GM10847 (cell line): ENCODE measurements around the gene PKNOX2.

Experiments used
- POLR2A ChIP-seq: IDR thresholded peaks from 2 replicates; pipeline ENCODE4 v1.6.1; 2011; ENCODE audit not compliant: insufficient read length; ENCODE audit errors: extremely low read depth

Gene PKNOX2

DNA sequence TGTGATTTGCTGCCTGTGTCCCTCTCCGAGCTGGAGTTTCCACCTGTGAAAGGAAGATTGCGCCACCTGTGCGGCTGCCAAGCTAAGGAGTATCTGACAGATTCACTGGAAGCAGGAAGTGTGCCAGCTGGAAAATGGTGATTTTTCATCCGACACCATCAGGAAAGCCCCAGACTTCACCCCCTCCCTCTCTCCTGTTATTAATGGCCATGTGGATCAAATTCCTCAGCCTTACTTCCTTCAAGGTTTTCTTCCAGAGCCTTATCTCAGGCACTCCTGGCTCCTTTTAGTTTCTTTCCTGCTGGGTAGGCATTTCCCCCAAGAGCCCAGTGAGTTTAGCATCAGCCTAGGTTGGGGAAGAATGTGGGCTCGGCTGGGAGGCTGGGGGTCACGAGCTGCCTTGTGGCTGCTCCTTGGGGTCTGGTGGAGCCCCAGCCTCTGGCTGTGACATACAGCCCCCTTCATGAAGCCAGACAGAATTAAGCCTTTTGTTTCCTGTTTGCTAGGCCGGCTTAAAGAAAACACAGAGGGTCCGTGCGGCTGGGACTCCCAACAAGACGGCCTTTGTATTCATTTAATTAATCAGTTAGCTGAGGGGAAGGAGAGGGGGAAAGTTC lies 37.1 kb downstream of the PKNOX2 start:
- no peak for TF ChIP-seq POLR2A

DNA sequence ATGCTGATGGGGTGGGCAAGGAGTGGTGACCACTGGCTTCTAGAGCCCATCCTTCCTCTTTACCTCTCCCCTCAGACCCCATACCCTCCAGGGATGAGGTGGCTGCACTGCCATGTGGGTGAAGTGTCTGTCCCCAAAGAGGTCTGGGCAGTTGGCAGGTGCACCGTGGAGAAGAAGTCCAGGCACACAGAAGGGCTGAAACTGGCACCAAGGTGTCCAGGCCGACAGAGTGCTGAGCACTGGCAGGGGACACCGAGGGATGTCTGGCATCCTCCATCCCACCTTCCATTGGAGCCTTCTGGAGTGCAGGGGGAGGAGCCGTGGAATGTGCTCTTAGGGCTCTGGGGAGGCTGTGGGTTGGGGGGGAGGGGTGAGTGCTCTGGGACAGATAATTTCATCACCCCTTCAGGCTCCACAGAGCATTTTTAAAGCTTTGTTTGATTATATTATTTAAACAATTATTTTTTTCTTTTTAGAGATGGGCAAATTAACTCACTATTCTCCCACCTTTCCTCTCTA lies 37.9 kb downstream of the PKNOX2 start:
- TF ChIP-seq POLR2A = no peak

DNA sequence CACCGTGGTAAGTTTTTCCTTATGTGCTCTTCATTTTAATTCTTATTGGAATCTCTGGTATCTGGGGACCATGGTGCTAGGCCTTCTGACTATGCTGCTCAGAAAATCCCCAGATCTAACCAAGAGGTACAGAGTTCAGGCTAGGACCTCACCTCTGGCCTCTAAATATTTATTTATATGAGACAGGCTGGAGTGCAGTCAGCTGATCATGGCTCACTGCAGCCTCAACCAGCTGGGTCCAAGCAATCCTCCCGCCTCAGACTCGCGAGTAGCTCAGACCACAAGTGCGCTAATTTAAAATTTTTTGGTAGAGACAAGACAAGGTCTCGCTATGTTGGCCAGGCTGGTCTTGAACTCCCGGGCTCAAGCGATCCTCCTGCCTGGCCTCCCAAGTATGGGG lies 38.4 kb downstream of the PKNOX2 start:
- TF ChIP-seq POLR2A = no peak

DNA sequence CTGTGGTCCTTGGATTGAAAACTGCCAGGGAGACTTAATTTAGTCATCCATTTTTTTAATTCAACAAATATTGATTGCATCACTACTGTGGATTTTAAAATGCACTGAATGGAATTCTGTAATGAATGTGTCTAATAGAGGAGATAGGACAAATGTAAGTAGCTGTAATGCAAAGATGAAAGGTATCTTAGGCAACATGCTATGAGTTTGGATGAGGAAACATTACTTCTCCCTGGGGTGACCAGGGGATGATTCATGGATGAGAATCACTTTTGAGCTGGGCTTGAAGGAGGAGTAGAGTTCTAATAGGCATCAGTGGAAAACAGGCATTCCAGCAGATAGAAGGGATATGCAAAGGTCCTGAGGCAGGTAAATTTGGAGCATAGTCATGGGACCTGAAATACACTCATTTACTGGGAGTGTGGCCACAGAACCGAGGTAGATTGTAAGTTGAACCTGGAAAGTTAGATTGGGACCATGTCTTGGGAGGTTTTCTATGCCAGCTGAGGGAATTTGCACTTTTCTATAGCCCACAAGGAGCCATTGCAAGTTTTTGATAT lies 43.4 kb downstream of the PKNOX2 start:
- no peak for TF ChIP-seq POLR2A

DNA sequence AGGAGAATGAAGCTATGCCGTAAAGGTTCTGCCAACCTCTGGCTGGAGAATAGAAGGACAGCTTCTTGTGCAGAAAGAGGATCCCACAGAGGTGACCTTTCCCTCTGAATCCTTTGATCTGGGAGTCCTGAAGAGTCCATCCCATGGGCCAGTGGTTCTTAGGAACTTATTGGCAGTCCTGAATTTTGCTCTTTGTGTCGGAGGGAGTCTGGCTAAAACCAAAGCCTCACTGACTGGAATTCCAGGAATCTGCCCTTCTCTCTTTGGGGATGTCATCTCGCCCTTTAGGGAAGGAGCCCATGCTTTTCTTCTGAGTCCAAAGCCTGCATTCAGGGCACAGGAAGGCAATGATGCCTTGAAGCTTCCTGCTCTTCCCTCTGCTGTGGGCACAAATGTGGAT lies 45.5 kb downstream of the PKNOX2 start:
- TF ChIP-seq POLR2A = no peak

DNA sequence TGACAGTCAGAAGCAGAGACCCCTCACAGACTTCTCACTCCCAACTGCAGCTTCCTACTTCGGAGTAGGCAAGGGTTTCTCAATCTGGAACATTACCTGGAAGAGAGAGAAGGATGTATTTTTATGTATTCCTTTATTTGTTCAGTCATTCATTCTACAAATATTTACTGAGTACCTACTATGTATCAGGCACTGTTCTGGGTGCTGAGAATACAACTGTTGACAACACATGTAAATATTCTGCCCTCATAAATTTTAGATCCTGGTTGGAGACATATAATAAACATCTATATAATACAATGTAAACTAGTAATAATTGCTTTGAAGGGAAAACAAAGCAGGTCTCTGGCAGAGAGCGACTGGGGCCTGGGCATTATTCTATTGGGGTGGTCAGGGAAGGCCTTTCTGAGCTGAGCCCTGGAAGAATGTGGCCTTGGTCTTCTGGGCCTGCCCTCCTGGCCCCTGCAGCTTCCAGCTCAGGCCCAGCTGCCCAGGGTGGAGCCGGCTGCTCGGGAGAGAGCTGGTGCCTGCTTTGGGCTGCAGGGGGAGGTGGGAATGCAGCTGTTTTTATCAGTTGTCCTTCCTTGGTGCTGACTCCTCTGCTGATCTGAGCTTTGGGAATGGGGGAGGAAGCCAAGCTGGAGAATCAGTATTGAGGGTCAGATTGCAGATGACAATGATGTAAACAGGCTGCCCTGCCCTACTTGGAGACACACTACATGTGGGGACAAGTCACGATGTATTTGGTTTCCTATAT lies 46.8 kb downstream of the PKNOX2 start:
- TF ChIP-seq POLR2A = no peak

DNA sequence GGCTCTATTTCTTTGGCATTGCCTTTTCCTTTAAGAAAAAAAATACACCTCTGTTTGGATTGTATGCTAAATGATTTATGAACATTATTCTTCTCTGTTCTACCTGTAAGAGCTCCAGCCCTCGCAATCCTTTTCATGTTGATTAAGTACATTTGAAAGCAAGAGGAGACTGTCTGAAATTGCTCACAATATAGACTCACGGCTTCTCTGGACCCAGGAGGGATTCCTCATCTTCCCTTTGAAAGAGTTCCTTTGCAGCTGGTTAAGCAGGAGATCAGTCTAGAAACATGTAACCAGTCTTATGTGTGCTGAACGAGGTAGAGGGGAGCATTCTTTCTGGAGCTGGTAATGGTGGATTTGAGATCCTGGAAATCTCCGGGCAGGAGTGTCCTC lies 47.4 kb downstream of the PKNOX2 start:
- no peak for TF ChIP-seq POLR2A

DNA sequence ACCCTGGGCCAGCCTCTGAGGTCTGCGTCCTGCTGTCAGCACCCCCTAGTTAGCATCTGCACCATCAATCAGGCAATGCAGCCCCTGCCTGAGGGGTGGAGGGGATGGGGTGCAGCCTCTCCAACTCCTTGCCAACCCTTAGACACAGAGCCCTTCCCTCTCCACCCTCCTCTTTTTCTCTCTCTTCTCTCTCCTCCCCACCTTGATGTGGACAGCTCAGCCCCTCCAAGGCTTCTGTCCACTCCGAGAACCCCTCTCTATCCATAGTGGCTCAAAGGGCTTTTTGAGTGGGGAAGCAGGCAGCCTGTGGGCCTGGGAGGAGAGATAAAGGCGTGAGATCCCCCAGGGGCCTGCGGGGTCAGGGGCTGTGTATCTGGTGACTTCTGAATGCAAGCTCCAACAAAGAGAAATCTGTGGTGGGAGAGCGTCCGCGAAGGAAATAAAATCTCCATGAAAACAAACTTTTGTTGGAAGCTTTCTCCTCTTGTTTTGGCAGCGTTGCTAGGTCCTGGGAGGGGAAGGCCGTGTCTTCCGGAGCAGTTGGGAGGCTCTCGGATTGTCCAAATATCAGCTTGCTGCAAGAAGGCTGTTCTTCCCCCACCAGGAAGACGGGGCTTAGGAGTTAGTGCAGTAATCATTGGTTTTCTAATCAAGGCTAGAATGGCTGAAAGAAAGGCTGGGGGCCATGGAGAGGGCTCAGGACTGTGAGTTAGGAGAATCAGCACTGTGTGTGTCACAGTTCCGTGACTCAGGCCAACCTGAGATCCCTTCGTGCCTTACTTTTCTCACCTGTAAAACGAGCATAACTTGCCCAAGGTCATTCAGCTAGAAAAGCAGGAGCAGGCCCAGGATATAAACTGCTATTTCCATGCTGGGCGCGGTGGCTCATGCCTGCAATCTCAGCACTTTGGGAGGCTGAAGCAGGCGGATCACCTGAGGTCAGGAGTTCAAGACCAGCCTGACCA lies 50.3 kb downstream of the PKNOX2 start:
- TF ChIP-seq POLR2A = no peak

DNA sequence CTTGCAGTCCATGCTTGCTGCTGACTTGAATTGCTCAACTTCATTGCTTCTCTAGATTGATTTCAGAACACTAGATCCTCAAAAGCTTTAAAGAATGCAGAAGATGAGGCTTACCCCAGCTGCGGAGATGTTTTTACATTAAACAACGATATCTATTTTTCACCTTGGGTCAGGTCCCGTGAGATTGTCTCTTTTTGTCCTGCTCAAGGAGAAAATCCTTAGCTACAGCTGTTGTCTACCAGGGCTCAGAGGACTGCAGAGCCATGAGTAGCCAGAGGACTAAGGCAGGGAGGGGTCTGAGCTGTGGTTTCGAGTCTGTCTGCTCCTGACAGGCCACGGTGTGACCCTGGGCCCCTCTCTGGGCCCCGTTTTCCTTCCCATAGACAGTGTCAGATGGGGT lies 51.4 kb downstream of the PKNOX2 start:
- no peak for TF ChIP-seq POLR2A

DNA sequence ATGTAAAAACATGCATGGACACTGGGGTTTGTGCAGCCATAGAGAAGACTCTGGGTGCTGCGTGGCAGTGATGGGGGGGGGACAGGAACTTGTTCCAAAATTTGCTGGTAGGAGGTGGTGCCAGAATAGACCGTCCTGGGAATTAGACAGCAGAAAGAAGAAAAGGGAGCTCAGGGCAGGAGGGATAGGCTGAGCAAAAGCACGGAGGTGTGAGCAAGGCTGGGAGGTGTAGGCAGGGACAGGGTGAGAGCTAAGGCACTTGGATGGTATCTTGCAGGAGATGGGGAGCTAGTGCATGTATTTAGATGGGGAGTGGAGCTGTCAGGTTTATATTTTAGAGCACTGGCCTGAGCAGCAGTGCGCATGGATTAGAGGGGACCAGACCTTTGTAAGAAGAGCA lies 53.8 kb downstream of the PKNOX2 start:
- TF ChIP-seq POLR2A = no peak

DNA sequence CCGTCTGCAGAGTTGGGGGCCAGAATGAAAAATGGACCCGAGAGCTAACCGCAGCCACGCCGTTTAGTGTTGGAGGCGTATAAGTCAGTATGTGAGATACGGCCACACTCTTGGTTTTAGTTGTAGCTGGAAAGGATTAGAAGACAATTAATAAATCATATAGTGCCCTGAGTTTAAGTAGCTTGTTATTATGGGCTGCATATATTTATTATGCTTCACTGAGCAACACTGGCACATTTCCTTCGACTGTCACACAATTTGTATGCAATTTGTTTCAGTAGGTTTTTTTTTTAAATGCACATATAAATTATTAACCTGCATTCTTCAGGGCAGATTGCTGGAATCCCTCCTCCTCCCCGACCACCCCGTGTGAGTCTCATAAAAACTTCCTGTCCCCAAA lies 56.9 kb downstream of the PKNOX2 start:
- no peak for TF ChIP-seq POLR2A

DNA sequence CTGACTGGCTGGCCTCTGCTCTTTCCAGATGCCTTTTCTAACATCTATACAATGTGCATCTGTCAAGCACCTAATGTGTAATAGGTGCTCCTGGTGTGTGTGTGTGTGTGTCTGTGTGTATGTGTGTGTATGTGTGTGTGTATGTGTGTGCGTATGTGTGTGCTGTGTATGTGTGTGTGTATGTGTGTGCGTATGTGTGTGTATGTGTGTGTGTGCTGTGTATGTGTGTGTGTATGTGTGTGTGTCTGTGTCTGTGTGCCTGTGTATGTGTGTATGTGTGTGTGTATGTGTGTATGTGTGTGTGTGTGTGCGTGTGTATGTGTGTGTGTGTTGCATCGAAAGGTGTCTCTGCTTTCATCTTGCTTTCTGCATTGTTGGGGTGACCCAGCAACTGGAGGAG lies 57.9 kb downstream of the PKNOX2 start:
- TF ChIP-seq POLR2A = no peak

DNA sequence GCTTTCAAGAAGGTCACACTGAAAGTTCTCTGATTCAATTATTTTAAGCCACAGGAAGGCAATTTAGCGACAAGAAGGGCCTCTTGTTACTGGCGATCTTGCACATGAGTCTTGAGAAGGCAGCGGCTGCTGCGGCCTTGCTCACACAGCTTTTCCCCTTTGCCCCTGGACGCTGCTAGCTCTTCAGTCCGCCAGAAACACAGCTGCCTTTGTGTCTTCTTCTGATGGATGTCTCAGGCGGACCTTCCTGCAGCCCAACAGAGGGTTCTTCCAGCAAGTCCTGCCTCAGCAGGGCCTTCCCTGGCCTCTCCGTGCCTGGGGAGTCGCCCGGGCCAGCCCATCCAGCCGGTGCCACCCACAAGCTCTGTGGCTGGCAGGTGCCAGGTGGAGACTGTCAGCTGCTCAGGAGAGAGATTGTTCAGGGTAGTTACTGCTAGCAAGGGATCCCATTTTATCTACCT lies 59.4 kb downstream of the PKNOX2 start:
- TF ChIP-seq POLR2A = no peak

DNA sequence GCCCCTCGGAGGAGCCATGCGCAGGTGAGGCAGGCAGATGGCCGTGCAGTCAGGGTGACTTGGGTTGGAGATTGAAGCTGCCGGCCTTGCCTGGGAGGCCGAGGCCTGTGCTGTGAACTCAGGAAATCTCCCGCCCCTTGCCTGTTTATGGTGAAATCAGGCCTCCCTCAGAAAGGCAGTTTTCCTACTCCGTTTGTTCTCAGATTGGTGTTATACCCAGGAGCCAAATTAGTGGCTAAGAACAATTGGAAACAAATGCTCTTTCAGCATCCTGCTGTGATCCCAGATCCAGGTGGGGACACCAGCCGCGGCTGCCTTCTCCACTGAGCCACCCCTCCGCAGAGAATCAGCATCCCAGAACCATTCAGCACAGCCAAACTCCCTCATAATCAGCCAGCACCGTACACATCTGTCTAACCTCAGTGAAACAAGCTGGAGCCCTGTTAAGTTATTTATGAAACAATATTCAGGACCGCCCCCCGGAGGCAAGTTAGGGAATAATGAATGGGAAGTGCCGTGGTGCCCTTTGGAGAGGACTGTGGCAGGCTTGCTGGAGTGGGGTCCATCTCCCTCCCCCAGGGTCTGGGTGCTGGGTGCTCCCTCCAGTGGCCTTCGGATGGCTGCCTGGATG lies 60.0 kb downstream of the PKNOX2 start:
- no peak for TF ChIP-seq POLR2A

DNA sequence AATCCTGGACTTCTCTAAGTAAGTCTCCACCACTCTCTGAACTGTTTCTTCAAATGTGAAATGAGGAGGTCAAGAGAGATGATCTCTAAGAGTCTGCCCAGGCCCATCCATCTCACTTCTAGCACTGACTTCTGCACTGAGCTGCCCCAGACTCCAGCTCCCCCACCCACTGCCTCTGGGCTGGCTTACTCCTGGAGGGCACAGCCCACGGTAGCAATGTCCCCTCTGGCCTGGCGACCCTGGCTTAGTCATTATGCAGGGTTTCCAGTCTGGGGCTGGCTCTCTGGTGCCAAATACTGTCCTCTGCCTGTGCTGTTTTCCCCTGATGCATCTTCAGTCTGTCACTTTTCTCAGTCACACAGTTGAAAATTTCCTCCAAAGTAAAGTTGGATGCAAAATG lies 60.9 kb downstream of the PKNOX2 start:
- no peak for TF ChIP-seq POLR2A
